ENCODE results near the gene AKT3.

The AKT3 gene

DNA sequence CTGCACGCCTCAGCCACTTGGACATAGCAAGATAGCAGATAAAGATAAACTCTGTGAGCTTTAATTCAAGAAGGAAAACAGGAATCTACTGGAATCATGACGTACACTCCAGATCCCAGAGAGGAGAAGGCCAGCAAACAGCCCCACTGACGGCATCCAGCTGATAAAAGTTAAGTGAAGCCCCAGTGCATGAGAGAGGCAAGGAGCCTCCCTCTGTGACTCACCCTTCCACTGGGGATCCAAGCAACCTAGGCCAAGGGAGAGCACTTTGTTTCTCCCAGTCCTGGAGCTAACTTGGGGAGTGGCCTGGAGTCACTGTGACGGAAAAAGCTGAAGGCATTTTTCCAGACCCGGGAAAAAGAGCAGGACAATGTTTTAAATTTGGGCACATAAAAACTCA is 270.0 kb downstream of the AKT3 start:
- no peaks in the 10 kb centered on the region for H3K4me1 ChIP-seq (ENCODE audit: insufficient read depth, poor library complexity, severe bottlenecking)
- ATAC-seq (ENCODE audit: low read depth), result no peak
- no peak for DNase-seq (ENCODE audit: low spot score)
- H3K27me3 ChIP-seq (ENCODE audit: insufficient read depth, poor library complexity, severe bottlenecking), result no peaks in the 10 kb centered on the region
- H3K36me3 ChIP-seq (ENCODE audit: low read depth), result no peaks in the 10 kb centered on the region
- no peak overlapping the region for H3K4me3 ChIP-seq (ENCODE audit: severe bottlenecking)
- peaks cover 5% of the 10 kb centered on the region for H3K9me3 ChIP-seq (ENCODE audit: severe bottlenecking)
- TF ChIP-seq, protein P1, sequence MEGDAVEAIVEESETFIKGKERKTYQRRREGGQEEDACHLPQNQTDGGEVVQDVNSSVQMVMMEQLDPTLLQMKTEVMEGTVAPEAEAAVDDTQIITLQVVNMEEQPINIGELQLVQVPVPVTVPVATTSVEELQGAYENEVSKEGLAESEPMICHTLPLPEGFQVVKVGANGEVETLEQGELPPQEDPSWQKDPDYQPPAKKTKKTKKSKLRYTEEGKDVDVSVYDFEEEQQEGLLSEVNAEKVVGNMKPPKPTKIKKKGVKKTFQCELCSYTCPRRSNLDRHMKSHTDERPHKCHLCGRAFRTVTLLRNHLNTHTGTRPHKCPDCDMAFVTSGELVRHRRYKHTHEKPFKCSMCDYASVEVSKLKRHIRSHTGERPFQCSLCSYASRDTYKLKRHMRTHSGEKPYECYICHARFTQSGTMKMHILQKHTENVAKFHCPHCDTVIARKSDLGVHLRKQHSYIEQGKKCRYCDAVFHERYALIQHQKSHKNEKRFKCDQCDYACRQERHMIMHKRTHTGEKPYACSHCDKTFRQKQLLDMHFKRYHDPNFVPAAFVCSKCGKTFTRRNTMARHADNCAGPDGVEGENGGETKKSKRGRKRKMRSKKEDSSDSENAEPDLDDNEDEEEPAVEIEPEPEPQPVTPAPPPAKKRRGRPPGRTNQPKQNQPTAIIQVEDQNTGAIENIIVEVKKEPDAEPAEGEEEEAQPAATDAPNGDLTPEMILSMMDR (IDR thresholded peaks at IDR 0.05; ENCODE audit: poor library complexity, severe bottlenecking), result no peak
- H3K27ac ChIP-seq (ENCODE audit: poor library complexity, severe bottlenecking), result no peak overlapping the region

DNA sequence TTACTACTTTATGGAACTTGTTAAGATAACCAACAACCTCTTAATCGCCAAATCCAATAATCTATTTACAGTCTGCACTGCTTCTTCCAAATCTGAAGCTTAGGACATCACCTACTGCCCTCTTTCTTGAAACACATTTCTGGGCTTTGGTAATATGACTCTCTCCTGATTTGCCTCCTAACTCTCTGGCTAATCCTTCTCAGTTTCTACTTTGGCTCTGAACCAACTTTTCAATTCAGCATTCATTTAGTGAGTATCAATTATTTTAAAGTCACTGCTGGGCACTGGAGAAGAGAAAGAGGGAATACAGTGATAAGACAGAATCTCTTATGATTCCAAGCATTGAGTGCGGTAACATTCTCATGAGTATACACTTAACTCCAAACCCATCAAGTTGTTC is 275.0 kb downstream of the AKT3 start:
- H3K4me1 ChIP-seq (ENCODE audit: insufficient read depth, poor library complexity, severe bottlenecking), result no peaks in the 10 kb centered on the region
- H3K9me3 ChIP-seq (ENCODE audit: severe bottlenecking), result peaks cover 3% of the 10 kb centered on the region
- ATAC-seq (ENCODE audit: low read depth) (no peak), DNase-seq (ENCODE audit: low spot score) (no peak)
- no peaks in the 10 kb centered on the region for H3K27me3 ChIP-seq (ENCODE audit: insufficient read depth, poor library complexity, severe bottlenecking)
- H3K27ac ChIP-seq (ENCODE audit: poor library complexity, severe bottlenecking), result no peak overlapping the region
- H3K4me3 ChIP-seq (ENCODE audit: severe bottlenecking), result no peak overlapping the region
- no peaks in the 10 kb centered on the region; the same call in 1 of the 2 replicates for H3K36me3 ChIP-seq (ENCODE audit: low read depth)
- TF ChIP-seq, protein P1 (IDR thresholded peaks at IDR 0.05; ENCODE audit: poor library complexity, severe bottlenecking), result no peak

DNA sequence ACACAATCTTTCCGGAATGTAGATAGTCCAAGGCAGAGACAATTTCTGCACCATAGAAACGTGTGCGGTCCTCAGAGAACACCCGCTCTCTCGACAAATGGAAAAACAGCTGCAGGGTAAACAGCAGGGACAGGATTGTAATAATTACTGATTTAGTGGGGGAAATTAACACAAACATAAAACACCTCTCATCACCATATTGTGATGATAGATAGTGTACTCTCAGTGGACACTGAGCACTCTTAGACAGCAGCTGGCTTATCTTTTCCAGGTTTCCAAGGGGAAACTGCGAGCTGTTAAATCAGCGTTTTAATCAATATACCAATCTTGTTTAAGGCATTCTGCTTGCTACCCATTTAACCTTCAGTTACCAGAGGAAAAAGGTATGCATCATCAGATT is 277.1 kb downstream of the AKT3 start:
- no peak for ATAC-seq (ENCODE audit: low read depth)
- no peak overlapping the region for H3K27ac ChIP-seq (ENCODE audit: poor library complexity, severe bottlenecking)
- no peaks in the 10 kb centered on the region for H3K27me3 ChIP-seq (ENCODE audit: insufficient read depth, poor library complexity, severe bottlenecking)
- no peaks in the 10 kb centered on the region; the same call in 1 of the 2 replicates for H3K36me3 ChIP-seq (ENCODE audit: low read depth)
- TF ChIP-seq, protein P1 (IDR thresholded peaks at IDR 0.05; ENCODE audit: poor library complexity, severe bottlenecking), result no peak
- H3K4me3 ChIP-seq (ENCODE audit: severe bottlenecking), result no peak overlapping the region
- no peaks in the 10 kb centered on the region for H3K4me1 ChIP-seq (ENCODE audit: insufficient read depth, poor library complexity, severe bottlenecking)
- no peak for DNase-seq (ENCODE audit: low spot score)
- H3K9me3 ChIP-seq (ENCODE audit: severe bottlenecking), result peaks cover 3% of the 10 kb centered on the region

DNA sequence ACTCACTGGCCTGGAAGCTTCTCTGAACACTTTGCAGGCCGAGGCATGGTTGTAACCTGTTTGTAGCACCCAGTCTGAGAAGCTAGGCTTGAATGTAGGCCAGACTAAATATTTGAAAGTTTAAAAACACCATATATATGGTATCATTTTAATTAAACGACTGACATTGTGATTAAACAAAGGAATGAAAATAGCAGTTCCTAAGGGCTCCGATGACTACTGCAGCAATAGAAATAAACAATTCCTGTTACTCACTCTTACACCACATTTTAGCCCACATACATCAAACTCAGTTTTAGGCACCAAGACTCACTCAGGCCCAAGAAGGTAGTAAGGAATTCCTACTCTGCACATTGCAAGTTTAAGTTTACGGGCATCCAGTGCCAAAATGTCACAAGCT is 281.2 kb downstream of the AKT3 start:
- H3K9me3 ChIP-seq (ENCODE audit: severe bottlenecking), result no peaks in the 10 kb centered on the region
- TF ChIP-seq, protein P1 (IDR thresholded peaks at IDR 0.05; ENCODE audit: poor library complexity, severe bottlenecking), result no peak
- no peak overlapping the region for H3K27ac ChIP-seq (ENCODE audit: poor library complexity, severe bottlenecking)
- DNase-seq (ENCODE audit: low spot score) (no peak), ATAC-seq (ENCODE audit: low read depth) (no peak)
- H3K4me1 ChIP-seq (ENCODE audit: insufficient read depth, poor library complexity, severe bottlenecking), result no peaks in the 10 kb centered on the region
- H3K36me3 ChIP-seq (ENCODE audit: low read depth), result peaks cover under 1% of the 10 kb centered on the region; the same call in 1 of the 2 replicates
- H3K27me3 ChIP-seq (ENCODE audit: insufficient read depth, poor library complexity, severe bottlenecking), result no peaks in the 10 kb centered on the region
- no peak overlapping the region for H3K4me3 ChIP-seq (ENCODE audit: severe bottlenecking)

DNA sequence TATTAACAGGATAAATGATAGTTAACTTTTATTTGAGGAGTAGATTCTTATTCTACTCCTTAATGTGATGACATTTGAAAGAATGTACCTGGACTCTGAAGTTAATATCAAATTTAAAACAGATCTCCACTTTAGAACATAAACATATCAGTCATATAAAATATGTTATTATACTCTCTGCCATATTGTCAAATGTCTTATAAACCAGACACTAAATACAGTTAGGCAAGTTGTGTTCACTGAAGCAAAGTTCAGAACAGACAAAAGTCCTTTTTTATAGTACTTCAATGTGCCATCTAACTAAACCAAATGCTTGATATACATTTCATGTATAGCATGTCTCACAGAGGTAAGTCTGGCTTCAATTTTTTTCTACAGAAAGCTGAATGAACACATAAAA is 285.2 kb downstream of the AKT3 start:
- H3K4me3 ChIP-seq (ENCODE audit: severe bottlenecking), result no peak overlapping the region
- no peak for ATAC-seq (ENCODE audit: low read depth)
- TF ChIP-seq, protein P1 (IDR thresholded peaks at IDR 0.05; ENCODE audit: poor library complexity, severe bottlenecking), result no peak

More for the DNA sequence above, 285.2 kb downstream of the AKT3 start:
- Histone ChIP-seq H3K9me3 (ENCODE audit: severe bottlenecking) (no peaks in the 10 kb centered on the region), H3K36me3 (ENCODE audit: low read depth) (peaks cover 4% of the 10 kb centered on the region; the same call in 1 of the 2 replicates), H3K27ac (ENCODE audit: poor library complexity, severe bottlenecking) (no peak overlapping the region), H3K27me3 (ENCODE audit: insufficient read depth, poor library complexity, severe bottlenecking) (no peaks in the 10 kb centered on the region), H3K4me1 (ENCODE audit: insufficient read depth, poor library complexity, severe bottlenecking) (peaks cover 2% of the 10 kb centered on the region)
- DNase-seq (ENCODE audit: low spot score), result no peak
